ENCODE data around the gene ITFG1. TPM values are rescaled to one million over a fixed set of nuclear protein-coding genes. Genes with fewer than 3 reads are reported as not detected.

The ITFG1 gene
- total RNA-seq, 1 donor: 58.6 TPM

GRCh38 chr16:47311738-47312505 is 148.9 kb downstream of the ITFG1 start:
- H3K36me3 ChIP-seq (ENCODE audit: insufficient read depth, low read length): no peaks in the 10 kb centered on the region
- DNase-seq (ENCODE audit: insufficient read length, low spot score, missing footprints): no peak
- H3K4me2 ChIP-seq (ENCODE audit: insufficient read depth, low read length): no peak overlapping the region
- no peak overlapping the region for H2AFZ ChIP-seq (ENCODE audit: low read length)
- no peaks in the 10 kb centered on the region for H4K20me1 ChIP-seq (ENCODE audit: insufficient read depth, low read length)
- TF ChIP-seq CTCF (IDR thresholded peaks at IDR 0.05; ENCODE audit: extremely low read depth, low read depth, low read length): no peak
- no peak overlapping the region for H3K4me3 ChIP-seq (ENCODE audit: insufficient read depth, low read length)
- no peaks in the 10 kb centered on the region for H3K4me1 ChIP-seq (ENCODE audit: insufficient read depth, low read length)
- H3K27ac ChIP-seq (ENCODE audit: low read depth, low read length): no peak overlapping the region
- H3K9me3 ChIP-seq (ENCODE audit: low read depth, low read length): no peaks in the 10 kb centered on the region
- H3K79me2 ChIP-seq (ENCODE audit: insufficient read depth, low read length): no peaks in the 10 kb centered on the region
- no peaks in the 10 kb centered on the region for H3K27me3 ChIP-seq (ENCODE audit: insufficient read depth, low read length)

GRCh38 chr16:47310792-47311211 is 150.1 kb downstream of the ITFG1 start:
- no peak for TF ChIP-seq CTCF (IDR thresholded peaks at IDR 0.05; ENCODE audit: extremely low read depth, low read depth, low read length)
- no peaks in the 10 kb centered on the region for H3K9me3 ChIP-seq (ENCODE audit: low read depth, low read length)
- H2AFZ ChIP-seq (ENCODE audit: low read length): no peak overlapping the region
- H3K27ac ChIP-seq (ENCODE audit: low read depth, low read length): no peak overlapping the region
- H3K4me1 ChIP-seq (ENCODE audit: insufficient read depth, low read length): no peaks in the 10 kb centered on the region
- H3K4me3 ChIP-seq (ENCODE audit: insufficient read depth, low read length): no peak overlapping the region
- H4K20me1 ChIP-seq (ENCODE audit: insufficient read depth, low read length): no peaks in the 10 kb centered on the region
- no peaks in the 10 kb centered on the region for H3K36me3 ChIP-seq (ENCODE audit: insufficient read depth, low read length)
- H3K4me2 ChIP-seq (ENCODE audit: insufficient read depth, low read length): no peak overlapping the region
- no peaks in the 10 kb centered on the region for H3K79me2 ChIP-seq (ENCODE audit: insufficient read depth, low read length)
- H3K27me3 ChIP-seq (ENCODE audit: insufficient read depth, low read length): no peaks in the 10 kb centered on the region
- DNase-seq (ENCODE audit: insufficient read length, low spot score, missing footprints): no peak

GRCh38 chr16:47309581-47310312 is 151.1 kb downstream of the ITFG1 start:
- Histone ChIP-seq H3K27me3 (ENCODE audit: insufficient read depth, low read length) (no peaks in the 10 kb centered on the region), H3K4me2 (ENCODE audit: insufficient read depth, low read length) (no peak overlapping the region), H3K79me2 (ENCODE audit: insufficient read depth, low read length) (no peaks in the 10 kb centered on the region), H3K4me1 (ENCODE audit: insufficient read depth, low read length) (no peaks in the 10 kb centered on the region), H2AFZ (ENCODE audit: low read length) (no peak overlapping the region), H3K36me3 (ENCODE audit: insufficient read depth, low read length) (no peaks in the 10 kb centered on the region), H3K27ac (ENCODE audit: low read depth, low read length) (no peak overlapping the region), H3K4me3 (ENCODE audit: insufficient read depth, low read length) (no peak overlapping the region), H3K9me3 (ENCODE audit: low read depth, low read length) (no peaks in the 10 kb centered on the region), H4K20me1 (ENCODE audit: insufficient read depth, low read length) (no peaks in the 10 kb centered on the region)
- no peak for TF ChIP-seq CTCF (IDR thresholded peaks at IDR 0.05; ENCODE audit: extremely low read depth, low read depth, low read length)
- no peak for DNase-seq (ENCODE audit: insufficient read length, low spot score, missing footprints)

GRCh38 chr16:47308601-47309000 is 152.3 kb downstream of the ITFG1 start:
- no peak overlapping the region for H3K4me3 ChIP-seq (ENCODE audit: insufficient read depth, low read length)
- DNase-seq (ENCODE audit: insufficient read length, low spot score, missing footprints): no peak
- H3K36me3 ChIP-seq (ENCODE audit: insufficient read depth, low read length): no peaks in the 10 kb centered on the region
- no peaks in the 10 kb centered on the region for H3K79me2 ChIP-seq (ENCODE audit: insufficient read depth, low read length)
- no peak for TF ChIP-seq CTCF (IDR thresholded peaks at IDR 0.05; ENCODE audit: extremely low read depth, low read depth, low read length)
- H2AFZ ChIP-seq (ENCODE audit: low read length): no peak overlapping the region
- H3K4me2 ChIP-seq (ENCODE audit: insufficient read depth, low read length): no peak overlapping the region
- no peaks in the 10 kb centered on the region for H3K27me3 ChIP-seq (ENCODE audit: insufficient read depth, low read length)
- H4K20me1 ChIP-seq (ENCODE audit: insufficient read depth, low read length): no peaks in the 10 kb centered on the region
- no peak overlapping the region for H3K27ac ChIP-seq (ENCODE audit: low read depth, low read length)
- no peaks in the 10 kb centered on the region for H3K4me1 ChIP-seq (ENCODE audit: insufficient read depth, low read length)
- no peaks in the 10 kb centered on the region for H3K9me3 ChIP-seq (ENCODE audit: low read depth, low read length)

All from osteoblast (primary cell).